ENCODE results near the gene CDH4.

Gene CDH4

GRCh38 chr20:61500791-61501321, 248.8 kb downstream of the CDH4 start:
- no peak for TF ChIP-seq TEAD4 (IDR thresholded peaks at IDR 0.05)
- TF ChIP-seq EGR1 (IDR thresholded peaks at IDR 0.05) = no peak
- TF ChIP-seq REST (IDR thresholded peaks at IDR 0.05; ENCODE audit: low read depth) = no peak
- TF ChIP-seq TCF12 (IDR thresholded peaks at IDR 0.05; ENCODE audit: low read depth) = no peak

- TF ChIP-seq CEBPB (IDR thresholded peaks at IDR 0.05) (no peak), EP300 (IDR thresholded peaks at IDR 0.05; ENCODE audit: borderline replicate concordance) (no peak), ZBTB7A (IDR thresholded peaks at IDR 0.05; ENCODE audit: low read depth) (no peak), MAX (IDR thresholded peaks at IDR 0.05) (no peak), CREB1 (IDR thresholded peaks at IDR 0.05; ENCODE audit: low read depth) (no peak), TAF1 (IDR thresholded peaks at IDR 0.05; ENCODE audit: low read depth) (no peak), RAD21 (IDR thresholded peaks at IDR 0.05; ENCODE audit: low read depth) (no peak), YY1 (IDR thresholded peaks at IDR 0.05; ENCODE audit: low read depth) (no peak), USF1 (IDR thresholded peaks at IDR 0.05) (no peak), NFIC (IDR thresholded peaks at IDR 0.05) (no peak), TCF12 (IDR thresholded peaks at IDR 0.05; ENCODE audit: low read depth) (no peak), FOXM1 (IDR thresholded peaks at IDR 0.05; ENCODE audit: borderline replicate concordance, low read depth) (no peak), TEAD4 (IDR thresholded peaks at IDR 0.05) (no peak), EGR1 (IDR thresholded peaks at IDR 0.05) (no peak)
Measured at GRCh38 chr20:61502433-61502832, 250.4 kb downstream of the CDH4 start.

- no peak for TF ChIP-seq YY1 (IDR thresholded peaks at IDR 0.05; ENCODE audit: low read depth)
- no peak for TF ChIP-seq TAF1 (IDR thresholded peaks at IDR 0.05; ENCODE audit: low read depth)
- no peak for TF ChIP-seq EP300 (IDR thresholded peaks at IDR 0.05; ENCODE audit: borderline replicate concordance)
- no peak for TF ChIP-seq REST (IDR thresholded peaks at IDR 0.05; ENCODE audit: low read depth)
- TF ChIP-seq TEAD4 (IDR thresholded peaks at IDR 0.05) = no peak
- TF ChIP-seq TCF12 (IDR thresholded peaks at IDR 0.05; ENCODE audit: low read depth) = no peak
- TF ChIP-seq ZBTB7A (IDR thresholded peaks at IDR 0.05; ENCODE audit: low read depth) = no peak
- TF ChIP-seq MAX (IDR thresholded peaks at IDR 0.05) = no peak
- no peak for TF ChIP-seq RAD21 (IDR thresholded peaks at IDR 0.05; ENCODE audit: low read depth)
- TF ChIP-seq CREB1 (IDR thresholded peaks at IDR 0.05; ENCODE audit: low read depth) = no peak
- TF ChIP-seq FOXM1 (IDR thresholded peaks at IDR 0.05; ENCODE audit: borderline replicate concordance, low read depth) = no peak
- no peak for TF ChIP-seq CEBPB (IDR thresholded peaks at IDR 0.05)
Measured at GRCh38 chr20:61503106-61503505, 251.0 kb downstream of the CDH4 start.

GRCh38 chr20:61505508-61505907, 253.4 kb downstream of the CDH4 start:
- no peak for TF ChIP-seq TEAD4 (IDR thresholded peaks at IDR 0.05)
- no peak for TF ChIP-seq RAD21 (IDR thresholded peaks at IDR 0.05; ENCODE audit: low read depth)
- no peak for TF ChIP-seq ZBTB7A (IDR thresholded peaks at IDR 0.05; ENCODE audit: low read depth)
- no peak for TF ChIP-seq TAF1 (IDR thresholded peaks at IDR 0.05; ENCODE audit: low read depth)
- TF ChIP-seq REST (IDR thresholded peaks at IDR 0.05; ENCODE audit: low read depth) = no peak
- TF ChIP-seq USF1 (IDR thresholded peaks at IDR 0.05) = no peak
- no peak for TF ChIP-seq CEBPB (IDR thresholded peaks at IDR 0.05)
- no peak for TF ChIP-seq MAX (IDR thresholded peaks at IDR 0.05)
- no peak for TF ChIP-seq CREB1 (IDR thresholded peaks at IDR 0.05; ENCODE audit: low read depth)
- no peak for TF ChIP-seq TCF12 (IDR thresholded peaks at IDR 0.05; ENCODE audit: low read depth)
- TF ChIP-seq FOXM1 (IDR thresholded peaks at IDR 0.05; ENCODE audit: borderline replicate concordance, low read depth) = no peak

All from Ishikawa (cell line).